ENCODE results near the gene PCID2.
A peak's percentile ranks its signal among the peaks of the same experiment; 100 is the strongest.

Gene PCID2

GRCh38 chr13:113186061-113186900 is 22.2 kb downstream of the PCID2 start:
- DNase-seq, result peak in 1 of 2 donors; percentile 25

- no peak for DNase-seq
Observed at GRCh38 chr13:113184568-113185440, 23.7 kb downstream of the PCID2 start.

GRCh38 chr13:113183450-113184129 is 24.9 kb downstream of the PCID2 start:
- no peak for DNase-seq

GRCh38 chr13:113182046-113182445 is 26.4 kb downstream of the PCID2 start:
- DNase-seq, result no peak

- no peak for DNase-seq
Observed at GRCh38 chr13:113179374-113180230, 28.9 kb downstream of the PCID2 start.

- no peak for DNase-seq
Observed at GRCh38 chr13:113178896-113179167, 29.6 kb downstream of the PCID2 start.

GRCh38 chr13:113178070-113178895 is 30.2 kb downstream of the PCID2 start:
- DNase-seq, result no peak

GRCh38 chr13:113176822-113177221 is 31.6 kb downstream of the PCID2 start:
- no peak for DNase-seq

- DNase-seq, result peak; percentile 74 to 82
Observed at GRCh38 chr13:113176280-113176679, 32.2 kb downstream of the PCID2 start.

GRCh38 chr13:113172419-113172926 is 36.0 kb downstream of the PCID2 start:
- no peak for DNase-seq

GRCh38 chr13:113171250-113172125 is 37.0 kb downstream of the PCID2 start:
- DNase-seq, result no peak

GRCh38 chr13:113170511-113170910 is 38.0 kb downstream of the PCID2 start:
- DNase-seq, result no peak

- DNase-seq, result no peak
Observed at GRCh38 chr13:113169277-113170272, 38.9 kb downstream of the PCID2 start.

GRCh38 chr13:113168211-113168610 is 40.3 kb downstream of the PCID2 start:
- DNase-seq, result no peak

GRCh38 chr13:113167575-113167974 is 40.9 kb downstream of the PCID2 start:
- DNase-seq, result no peak

GRCh38 chr13:113167155-113167554 is 41.3 kb downstream of the PCID2 start:
- no peak for DNase-seq

- DNase-seq, result no peak
Observed at GRCh38 chr13:113166681-113167080, 41.8 kb downstream of the PCID2 start.

GRCh38 chr13:113166266-113166665 is 42.2 kb downstream of the PCID2 start:
- no peak for DNase-seq

- no peak for DNase-seq
Observed at GRCh38 chr13:113164492-113164891, 44.0 kb downstream of the PCID2 start.

Data from activated CD4-positive, alpha-beta T cell treated with anti-CD3 and anti-CD28 coated beads for 4 hours (primary cell).